OCI-LY1 (cell line): ENCODE results near the gene NTF3.

Source experiments
- EZH2 ChIP-seq: fragments of 200-600 bp; sonication (generic), shearing (Covaris generic); IDR thresholded peaks from 2 replicates; pipeline ENCODE4 v1.8.0; 2017; ENCODE audit warnings: borderline replicate concordance, mixed run types, mild to moderate bottlenecking, antibody characterized with exemption, low read length, moderate library complexity, mixed read lengths
- TF ChIP-seq, protein P1 (sequence below): fragments of 200-600 bp; sonication (generic), shearing (Covaris generic); IDR thresholded peaks from 2 replicates; pipeline ENCODE4 v1.5.1; 2017; ENCODE audit warnings: mild to moderate bottlenecking, antibody characterized with exemption, low read length, moderate library complexity, mixed read lengths

DNA sequence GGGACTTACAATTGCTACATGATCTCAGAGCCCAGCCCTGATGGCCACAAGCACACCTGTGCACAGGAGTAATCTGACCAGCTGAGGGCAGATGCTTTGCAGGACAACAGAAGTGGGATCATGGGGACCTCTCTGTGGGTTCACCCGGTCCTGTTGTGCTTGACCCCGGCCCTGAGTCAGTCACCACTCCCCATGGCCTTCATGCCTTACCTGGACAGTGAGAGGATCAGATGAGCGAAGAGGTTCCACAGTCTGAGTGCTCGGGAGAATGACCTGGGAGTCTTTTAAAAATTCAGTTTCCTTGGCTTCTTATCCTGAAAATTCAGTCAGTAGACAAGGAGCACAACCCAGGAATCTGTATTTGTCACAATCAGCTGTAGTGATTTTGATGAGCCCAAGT lies 88.1 kb downstream of the NTF3 start:
- no peak for TF ChIP-seq EZH2
- TF ChIP-seq, protein P1, sequence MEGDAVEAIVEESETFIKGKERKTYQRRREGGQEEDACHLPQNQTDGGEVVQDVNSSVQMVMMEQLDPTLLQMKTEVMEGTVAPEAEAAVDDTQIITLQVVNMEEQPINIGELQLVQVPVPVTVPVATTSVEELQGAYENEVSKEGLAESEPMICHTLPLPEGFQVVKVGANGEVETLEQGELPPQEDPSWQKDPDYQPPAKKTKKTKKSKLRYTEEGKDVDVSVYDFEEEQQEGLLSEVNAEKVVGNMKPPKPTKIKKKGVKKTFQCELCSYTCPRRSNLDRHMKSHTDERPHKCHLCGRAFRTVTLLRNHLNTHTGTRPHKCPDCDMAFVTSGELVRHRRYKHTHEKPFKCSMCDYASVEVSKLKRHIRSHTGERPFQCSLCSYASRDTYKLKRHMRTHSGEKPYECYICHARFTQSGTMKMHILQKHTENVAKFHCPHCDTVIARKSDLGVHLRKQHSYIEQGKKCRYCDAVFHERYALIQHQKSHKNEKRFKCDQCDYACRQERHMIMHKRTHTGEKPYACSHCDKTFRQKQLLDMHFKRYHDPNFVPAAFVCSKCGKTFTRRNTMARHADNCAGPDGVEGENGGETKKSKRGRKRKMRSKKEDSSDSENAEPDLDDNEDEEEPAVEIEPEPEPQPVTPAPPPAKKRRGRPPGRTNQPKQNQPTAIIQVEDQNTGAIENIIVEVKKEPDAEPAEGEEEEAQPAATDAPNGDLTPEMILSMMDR = no peak
